Brain pericyte (primary cell): ENCODE results near the gene MOB3C.

Experiments
- DNase-seq: peaks from one replicate; pipeline ENCODE4 v3.0.0-alpha.2; 2012; ENCODE audit warnings: low read depth, low spot score

MOB3C gene

DNA sequence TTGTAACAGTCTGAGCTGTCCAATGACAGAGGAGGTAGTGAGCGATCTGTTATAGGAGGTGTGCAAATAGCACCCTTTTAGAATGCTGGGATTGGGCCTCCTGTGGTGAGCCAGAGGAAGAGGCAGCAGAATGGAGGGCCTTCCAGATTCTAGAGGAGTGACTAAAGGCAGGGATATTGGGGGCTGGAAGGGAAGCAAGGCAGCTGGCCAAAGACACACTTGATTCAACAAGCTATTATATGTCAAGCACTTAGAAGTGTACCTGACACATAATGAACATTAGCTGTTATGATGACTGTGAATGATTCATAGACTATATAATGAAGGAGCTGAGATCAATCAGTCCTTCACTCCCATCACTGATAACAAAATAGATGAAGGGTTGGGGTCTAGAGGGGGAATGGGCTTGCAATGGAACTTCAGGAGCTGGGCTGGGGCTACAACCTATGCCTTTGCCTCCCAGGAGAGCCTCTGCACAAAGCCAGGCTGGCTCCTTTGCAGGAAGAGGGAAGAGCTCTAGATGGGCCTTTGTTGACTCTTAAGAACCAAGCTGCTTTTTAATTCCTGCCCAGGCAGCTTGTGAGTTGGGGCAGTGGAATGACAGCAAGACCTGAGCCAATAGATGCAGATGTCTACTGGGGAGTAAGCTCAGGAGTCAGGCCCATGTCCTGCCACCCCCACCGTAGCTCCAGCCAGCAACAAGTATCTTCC lies 10.2 kb downstream of the MOB3C start:
- DNase-seq = no peak

DNA sequence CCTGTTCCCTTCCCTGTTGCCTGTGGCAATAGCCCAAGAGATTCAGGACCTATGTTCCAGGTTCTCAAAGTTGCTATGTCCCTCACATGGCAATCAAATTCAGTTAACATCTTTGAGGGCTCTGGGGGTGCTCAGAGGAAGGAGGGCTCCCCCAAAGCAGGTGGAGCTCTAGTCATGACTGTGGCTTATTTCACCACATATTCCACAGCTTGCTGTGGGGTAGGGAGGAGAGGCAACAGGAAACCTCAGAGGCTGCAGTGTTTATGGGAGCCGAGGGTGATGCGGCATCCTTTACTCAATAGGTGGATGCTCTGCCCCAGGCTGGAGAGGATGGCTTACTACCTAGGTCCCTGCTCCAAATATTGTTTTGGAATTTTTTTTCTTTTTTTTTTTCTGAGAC lies 11.4 kb downstream of the MOB3C start:
- no peak for DNase-seq

DNA sequence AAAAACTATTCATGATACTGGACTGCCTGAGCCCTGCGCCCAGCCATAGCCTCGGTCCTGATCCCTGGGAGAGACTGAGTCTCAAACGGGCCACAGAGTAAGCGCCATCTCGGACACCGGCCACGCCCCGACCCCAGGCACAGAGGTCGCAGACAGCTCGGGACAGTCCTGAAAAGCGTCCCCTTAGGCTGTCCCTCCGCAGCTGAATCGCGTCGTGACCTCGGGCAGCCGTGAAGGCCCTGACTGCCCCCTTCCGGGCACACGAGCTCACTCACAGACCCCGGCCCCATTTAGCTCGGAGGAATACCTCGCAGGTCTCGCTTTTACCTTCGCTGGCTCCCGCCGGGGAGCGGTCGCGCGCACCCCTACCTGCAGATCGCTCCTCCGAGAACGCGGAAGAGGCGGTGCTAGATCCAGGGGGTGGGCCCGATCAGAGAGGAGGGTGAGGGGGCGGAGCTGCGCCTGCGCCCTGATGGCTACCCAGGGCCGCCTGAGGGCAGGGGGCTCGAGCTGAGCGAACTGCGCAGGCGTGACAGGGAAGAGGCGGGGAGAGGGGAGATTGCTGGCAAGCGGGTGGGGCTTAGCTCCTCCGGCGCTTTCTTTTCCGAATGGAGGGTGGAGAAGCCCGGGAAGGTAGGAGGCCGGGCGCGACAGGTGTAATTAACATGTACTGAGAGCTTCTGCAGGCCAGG lies 12.6 kb downstream of the MOB3C start, which contains the start of gene MKNK1:
Gene MKNK1, minus strand, starts transcription at position 411 of the 692 bp plus-strand sequence. CDS start 20,941 bp downstream, outside the sequence.
- DNase-seq = peak; percentile 89

DNA sequence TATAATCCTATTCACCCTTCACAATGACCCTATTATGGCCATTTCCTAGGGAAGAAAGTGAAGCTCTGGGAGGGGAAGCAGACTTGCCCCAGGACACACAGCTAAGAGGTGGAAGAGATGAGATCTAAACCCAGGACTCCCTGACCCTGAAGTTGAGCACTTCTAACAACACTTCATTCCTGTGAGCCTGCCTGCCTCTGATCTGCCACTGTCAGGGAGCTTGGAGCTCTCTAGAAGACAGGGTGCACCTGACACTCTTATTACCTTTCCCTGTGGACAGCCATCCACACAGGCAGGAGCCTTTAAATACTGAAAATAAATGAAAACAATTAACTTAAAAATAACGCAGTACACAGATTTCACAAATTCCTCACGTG lies 13.1 kb downstream of the MOB3C start:
- DNase-seq = no peak

DNA sequence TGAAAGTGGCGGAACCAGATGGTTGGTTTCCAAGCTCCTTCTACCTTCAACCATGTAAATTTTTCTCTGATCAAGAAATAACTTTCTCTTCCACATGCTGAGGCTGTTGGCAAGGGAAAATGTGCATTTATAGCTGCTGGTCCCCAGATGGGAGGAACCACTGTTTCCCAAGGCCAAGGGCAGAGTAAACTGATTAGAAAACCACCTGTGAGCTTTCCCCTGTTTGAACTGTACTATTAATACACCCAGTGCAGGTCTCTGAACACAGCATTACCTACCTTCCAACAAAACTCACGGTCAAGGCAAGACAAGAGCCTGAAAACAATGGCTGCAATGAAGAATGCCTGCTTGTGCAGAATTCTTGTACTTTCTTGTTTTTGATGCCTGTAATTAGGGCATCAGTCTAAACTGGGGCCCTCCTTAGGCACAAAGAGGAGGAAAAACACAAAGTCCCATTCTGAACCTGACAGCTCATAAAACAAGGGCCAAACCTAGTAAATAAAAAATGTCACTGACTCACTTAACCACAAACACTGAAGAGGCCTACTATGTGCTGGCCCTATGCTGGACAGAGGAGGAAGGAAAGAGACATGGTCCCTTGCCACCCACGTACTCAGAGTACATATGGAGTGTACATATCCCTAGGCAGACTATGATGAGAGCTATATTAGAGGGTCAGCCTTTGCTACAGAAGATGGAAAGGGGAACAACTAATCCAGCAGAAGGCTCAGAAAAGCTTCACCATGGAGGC lies 15.2 kb downstream of the MOB3C start:
- DNase-seq = no peak

DNA sequence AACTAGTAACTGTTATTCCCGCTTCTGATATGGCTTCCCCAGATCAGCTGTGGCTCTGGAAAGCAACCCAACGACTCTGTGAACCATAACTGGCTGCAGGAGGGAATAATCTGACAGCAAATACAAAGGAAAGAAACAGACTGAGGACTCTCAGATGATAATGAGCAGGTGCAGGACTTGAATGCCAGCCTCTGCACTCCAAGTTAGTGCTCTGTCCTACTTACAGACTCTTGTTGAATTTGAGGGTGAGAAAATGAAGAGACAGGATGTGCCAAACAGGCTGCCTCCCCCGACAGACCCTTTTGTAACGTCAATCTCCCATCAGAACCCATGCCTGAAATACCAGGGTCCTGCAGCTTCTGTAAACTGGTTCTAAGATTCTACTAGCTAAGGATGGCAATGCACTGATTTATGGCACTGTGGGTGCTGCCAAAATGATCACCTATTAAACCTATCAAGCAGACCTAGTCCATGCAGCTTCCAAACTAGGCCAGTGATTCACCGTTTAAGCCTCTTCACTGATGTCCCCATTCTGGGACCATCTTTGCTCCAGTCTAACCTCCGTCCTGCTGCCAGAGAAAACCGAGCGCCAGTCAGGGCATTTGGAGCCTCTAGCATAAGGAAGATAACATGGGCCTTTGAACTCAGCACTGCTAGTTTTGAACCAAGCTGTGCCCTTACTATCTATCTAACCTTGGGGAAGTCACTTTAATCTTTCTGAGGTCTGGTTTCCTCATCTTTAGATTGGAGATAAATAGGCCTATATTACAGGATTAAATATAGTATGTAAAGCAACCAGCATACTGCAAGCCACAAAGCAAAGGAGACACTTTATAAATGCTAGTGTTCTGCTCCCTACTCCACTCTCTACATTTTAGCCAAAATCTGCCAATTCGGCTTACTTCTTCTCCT lies 17.3 kb downstream of the MOB3C start:
- no peak for DNase-seq

DNA sequence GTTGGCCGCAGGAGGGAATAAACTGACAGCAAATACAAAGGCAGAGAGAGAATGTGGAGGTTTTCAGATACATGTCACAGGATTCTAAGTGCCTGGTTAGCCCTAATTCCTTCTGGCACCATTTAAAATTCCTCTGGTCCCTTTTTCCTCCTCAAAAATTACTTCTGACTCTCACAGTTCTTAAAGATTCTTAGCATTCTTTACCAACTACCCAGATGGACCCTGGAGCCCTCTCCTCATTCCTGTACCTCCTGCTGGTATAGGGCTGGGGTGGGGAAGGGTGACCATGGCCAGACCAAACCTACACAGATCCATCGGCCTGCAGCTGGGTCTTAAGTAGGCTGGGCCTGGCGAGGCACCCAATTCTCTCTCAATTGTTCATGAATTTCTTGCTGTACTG lies 19.8 kb downstream of the MOB3C start:
- DNase-seq = no peak

DNA sequence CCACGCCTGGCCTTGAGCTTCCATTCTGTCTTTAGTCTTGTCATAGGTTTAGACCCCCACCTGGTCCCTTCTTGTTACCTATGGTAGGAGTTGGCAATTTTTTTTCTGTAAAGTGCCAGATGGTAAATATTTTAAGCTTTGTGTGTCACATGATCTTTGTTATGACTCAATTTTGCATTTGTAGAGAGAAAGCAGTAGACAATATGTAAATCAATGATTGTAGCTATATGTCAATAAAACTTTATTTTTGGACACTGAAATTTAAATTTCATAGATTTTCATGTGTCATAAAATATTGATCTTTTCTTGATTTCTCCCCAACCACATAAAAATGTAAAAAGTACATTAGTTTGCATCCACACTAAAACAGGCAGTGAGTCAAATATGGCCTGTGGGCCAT lies 20.6 kb downstream of the MOB3C start:
- no peak for DNase-seq

DNA sequence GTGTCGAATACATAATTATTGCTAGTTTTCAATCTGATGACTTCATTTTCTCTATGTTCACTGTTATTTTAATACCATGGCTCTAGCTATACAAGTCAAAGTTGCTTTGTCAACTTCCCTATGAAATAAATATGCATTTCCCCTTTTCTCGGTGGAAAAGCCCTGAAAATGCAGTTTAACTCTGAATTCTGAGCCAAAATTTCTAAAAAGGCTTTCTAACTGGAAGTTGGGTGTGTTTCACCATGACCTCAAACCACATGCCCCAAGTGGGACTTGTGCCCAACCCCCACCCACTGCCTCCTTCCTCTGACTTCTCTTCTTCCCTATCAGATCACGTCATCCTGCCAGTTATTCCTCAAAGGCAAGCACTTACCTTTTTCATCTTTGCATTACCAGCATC lies 21.5 kb downstream of the MOB3C start:
- no peak for DNase-seq

DNA sequence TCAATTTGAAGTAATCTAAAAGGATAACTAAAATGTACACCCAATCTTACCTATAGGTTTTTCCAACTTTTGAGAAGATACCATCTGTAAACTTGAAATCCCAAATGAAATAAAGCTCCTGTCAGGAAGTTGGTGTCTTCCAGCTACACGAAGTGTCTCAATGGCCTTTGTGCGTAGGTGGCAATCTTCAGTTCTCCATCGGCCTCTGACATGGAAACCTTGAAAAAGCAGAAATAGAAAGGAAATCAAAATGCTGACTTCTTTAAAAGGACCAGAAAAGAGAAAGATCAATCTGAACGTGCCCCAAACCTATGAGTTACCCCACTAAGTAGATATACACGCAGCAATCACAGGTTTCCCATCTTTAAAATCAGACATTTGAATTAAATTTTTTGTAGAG lies 22.5 kb downstream of the MOB3C start:
- DNase-seq = no peak

DNA sequence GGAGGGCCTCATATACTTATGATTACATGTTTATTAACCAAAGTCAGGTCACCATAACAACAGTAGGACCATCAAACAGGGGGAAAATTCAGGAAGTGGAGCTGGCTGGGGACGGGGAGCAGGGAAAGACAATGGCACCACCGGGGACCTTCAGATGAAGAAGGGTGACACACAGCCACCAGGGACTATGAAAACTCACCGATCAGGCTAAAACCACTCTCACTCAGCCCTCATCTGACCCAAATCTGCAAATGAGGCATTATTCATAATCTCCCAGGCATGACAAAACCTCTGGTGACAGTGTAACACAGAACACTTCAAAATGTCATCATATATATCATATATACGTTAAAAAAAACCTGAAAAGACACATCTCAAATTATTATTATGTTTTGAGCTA lies 23.8 kb downstream of the MOB3C start:
- DNase-seq = no peak

DNA sequence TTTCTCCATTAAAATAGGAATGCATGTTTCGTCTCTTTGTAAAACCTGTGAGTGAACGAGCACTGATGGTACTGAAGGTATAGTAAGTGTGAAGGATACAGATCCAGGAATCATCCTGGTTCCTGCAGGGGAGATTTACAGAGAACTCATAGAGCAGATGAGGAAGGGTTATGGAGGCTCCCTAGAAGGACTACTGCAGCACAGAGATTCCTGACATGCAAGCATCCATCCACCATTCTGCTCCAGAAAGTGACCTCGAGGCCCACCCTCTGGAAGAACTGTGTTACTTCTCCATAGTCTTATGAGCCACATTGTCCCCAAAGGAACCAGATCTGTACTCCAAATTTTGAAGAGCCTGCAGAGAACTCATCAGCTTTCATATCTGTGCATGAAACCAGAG lies 27.1 kb downstream of the MOB3C start:
- DNase-seq = no peak

DNA sequence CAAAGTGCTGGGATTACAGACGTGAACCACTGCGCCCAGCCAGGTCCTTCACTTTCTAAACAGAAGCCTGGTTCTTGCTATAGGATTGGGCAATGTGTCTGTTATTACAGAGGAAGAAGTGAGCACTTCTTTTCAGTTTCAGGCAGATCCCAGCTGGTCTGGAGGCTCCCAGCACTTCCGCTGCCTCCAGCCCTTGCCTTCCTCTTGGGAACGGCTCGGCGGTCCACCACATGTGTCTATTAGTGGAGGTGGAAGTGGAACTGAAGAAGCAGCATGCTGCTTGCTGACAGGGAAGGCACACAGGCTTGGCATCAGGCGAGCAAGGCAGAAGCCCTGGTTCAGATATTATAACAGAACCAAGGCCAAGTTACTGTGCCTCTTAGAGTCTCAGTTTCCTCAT lies 29.5 kb downstream of the MOB3C start:
- no peak for DNase-seq

DNA sequence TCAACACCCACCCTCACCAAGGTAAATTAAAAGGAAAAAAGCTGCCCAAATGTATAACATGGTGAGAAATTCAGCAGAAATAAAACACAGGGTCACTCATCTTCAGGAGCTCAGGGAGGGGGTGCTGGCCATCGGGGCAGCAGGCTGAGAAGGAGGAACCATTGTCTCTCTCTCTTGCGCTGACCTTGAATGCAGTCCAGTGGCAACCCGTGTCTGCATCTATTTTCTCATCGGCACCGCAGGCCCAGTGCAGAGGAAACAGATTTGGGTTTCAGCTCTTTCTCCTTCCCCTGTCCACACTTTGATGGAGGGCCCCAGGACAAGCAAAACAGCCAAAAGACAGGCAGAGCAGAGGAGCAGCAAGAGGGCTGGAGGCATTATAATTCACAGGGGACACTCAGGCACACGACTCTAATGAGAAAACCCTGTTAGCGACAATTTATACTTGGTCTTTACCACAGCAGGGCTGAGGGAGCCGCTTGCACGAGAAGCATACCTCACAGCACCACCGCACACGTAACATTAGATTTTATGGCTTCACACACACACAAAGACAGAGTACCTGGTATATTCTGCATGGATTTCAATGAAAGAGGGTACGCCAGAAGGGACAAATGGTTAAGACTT lies 31.2 kb downstream of the MOB3C start:
- DNase-seq = no peak

DNA sequence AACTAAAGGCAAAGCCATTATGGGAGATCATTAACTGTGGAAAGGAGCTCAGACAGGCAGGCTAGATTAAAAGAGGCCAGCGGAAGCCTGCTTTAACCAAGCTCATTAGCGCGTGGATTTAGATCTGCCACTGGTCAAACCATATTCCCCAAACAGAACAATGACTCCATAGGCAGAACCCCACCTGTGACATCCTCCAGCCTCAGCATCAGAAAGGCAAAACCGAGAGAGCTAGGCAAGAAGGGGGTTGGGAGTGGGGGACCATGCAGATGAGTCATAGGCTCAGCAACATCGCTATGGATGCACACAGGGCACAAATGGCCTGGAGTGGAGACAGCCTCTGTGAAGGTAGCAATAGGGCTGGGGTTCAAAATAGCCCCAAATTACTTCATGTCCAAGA lies 33.1 kb downstream of the MOB3C start:
- DNase-seq = no peak

DNA sequence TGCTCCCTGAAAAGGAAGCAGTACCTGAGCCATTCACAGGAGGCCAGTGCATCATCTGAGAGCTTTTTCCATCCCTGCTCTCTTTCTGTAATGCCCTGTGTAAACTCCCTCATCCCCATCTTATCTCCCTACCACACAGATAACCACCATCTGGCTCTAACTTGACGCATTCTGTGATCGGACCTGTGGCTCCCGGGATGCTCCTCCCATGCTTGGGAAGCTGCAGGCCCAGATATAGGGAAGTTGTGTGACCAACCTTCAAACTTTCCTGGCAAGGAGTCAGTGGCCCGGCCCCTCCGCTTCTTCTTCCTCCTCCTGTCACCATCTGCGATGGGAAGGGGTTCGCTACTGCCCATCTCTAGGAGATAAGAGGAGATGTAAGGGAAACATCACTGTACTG lies 33.6 kb downstream of the MOB3C start:
- DNase-seq = no peak

DNA sequence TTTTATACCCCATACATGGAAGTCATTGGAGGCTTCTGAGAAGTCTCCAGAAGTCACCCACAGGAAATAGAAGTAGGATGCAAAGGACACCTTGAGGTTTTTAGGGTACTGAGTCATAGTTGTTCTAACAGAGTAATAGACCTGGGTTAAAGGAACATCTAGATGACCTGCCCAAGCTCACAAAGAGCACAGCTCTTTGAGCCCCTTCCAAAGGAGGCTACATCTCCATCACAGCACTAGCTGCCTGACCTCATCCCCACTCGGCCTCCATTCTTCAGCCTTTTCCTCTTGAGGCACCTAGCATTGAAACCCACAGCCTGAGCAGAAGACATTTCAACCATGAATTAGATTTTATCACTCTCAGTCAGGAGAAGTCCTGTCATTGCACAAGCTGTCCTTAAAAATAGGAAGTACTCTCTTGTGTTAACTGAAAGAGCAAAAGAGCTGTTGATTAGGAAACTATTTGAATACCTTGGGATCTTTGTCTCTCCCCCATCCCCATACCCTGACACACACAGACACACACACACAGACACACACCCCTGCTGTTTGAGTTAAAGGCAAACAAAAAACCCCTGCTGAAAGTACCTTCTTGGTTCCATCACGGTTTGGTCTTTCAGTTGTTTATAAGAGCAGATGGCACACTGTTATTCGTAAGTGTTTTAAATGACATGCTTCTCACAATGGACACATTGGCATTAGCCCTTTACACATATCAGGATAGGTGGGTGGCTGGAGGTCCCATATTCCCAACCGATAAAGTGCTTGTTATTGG lies 34.7 kb downstream of the MOB3C start:
- no peak for DNase-seq

DNA sequence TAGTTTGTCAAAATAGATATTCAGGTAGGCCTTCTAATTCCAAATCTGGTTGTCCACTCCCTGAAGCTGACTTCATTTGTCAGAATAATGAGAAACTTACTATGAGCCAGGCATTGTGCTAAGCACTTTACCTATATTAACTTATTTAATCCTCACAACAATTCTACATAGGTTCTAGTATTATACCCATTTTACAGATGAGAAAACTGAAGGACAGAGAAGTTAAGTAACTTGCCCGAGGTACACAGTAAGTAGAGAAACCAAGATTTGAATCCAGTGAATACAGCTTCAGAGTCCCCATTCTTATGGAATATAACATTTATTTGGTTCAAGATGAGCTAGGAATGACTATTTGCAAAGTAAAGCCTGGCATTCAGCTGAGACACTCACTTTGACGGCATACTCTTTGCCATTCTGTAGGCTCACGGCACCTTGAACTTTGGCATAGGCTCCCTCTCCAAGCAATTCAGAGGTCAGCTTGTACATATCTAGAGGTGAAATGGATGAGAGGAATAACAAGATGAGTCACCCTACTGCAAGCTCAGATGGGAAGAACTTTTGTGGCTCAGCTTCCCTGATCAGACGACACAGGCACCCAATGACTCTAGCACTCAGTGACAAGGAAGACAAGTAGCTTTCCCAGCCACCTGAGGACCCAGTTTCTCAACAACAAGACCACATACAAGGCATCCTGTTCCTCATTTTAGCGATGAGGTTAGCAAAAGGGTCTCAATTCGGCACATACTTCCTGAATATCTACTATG lies 36.3 kb downstream of the MOB3C start:
- no peak for DNase-seq

DNA sequence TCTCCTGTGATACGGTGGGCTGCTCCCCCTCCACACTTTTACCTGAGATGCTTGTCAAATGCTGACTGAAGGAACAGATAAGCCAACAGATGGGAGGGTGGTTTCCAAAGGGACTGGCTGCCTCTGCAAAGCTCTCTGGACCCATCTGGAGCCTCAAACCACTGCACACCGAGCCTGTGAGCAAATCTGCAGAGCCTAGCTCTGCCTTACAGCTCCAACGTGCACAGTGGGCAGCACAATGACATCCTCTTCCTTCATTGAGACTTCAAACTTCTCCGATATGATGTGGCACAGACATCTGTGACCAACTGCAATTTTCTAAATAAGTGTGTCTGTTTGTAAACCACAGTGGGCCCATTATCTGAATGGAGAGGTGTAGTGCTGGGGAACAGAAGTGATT lies 38.9 kb downstream of the MOB3C start:
- no peak for DNase-seq

DNA sequence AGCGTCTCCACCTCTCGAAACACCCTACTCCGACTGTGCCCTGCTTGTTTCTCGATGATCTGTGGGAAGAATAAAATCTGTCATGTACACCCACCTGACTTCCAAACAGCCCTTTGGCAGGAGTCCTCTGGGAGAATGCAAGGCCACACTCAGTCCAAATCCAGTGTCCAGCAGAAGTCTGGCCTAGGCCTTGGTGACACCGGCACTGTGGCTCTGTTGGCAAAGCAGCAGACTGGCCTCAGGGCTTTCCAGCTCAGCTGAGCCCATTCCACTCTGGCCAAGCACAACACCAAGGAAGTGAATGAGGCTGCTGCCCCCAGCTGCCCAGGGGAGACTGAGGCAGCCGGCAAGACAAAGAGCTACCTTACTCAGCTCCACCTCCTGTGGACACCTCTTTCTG lies 40.0 kb downstream of the MOB3C start:
- DNase-seq = no peak
